ENCODE measurements around the gene KDM4B. TPM values are rescaled to one million over a fixed set of nuclear protein-coding genes. Genes with fewer than 3 reads are reported as not detected.

Gene KDM4B
- total and polyA plus RNA-seq, 2 of the 8 experiments (the other 6 are each of a cell fraction or from before 2014, with no cell fraction given), result 12.0 to 31.9 TPM

DNA sequence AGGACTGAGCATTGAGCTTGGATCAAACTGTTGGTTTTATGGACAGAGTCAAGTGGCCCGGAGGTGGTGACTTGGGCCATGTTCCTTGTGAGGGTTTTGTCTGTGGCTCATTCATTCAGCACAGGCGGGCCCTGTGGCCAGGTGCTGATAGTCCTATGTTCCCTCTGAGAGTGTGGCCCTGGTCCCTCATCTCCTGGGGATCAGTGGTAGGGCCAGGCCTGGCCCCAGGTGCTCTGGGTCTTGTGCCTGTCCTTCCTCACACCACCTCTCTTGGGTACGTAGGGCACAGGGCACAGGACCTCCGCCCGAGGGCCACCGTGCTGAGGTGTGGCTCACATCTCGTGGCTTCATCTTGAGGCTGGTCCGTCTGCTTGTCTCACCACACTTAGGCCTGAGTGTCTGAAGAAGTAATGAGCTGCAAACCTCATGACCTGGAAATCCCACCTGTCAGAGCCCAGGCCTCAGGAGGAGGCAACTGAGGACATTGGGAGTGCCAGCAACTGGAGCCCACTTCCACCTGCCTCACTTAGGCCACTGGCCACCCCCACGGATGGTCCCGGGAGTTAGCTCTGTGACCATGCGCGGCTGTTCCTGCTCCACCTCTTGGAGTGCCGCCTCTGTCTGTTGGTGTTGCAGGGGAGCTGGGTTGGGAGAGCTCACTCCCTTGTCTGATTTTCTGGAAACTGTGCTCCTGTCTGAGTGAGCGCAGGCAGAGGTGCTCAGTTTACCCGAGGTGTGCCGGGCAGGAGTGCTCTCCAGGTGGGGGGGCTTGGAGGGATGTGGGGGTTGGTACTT lies 53.4 kb downstream of the KDM4B start:
- CTCF ChIA-PET (ENCODE audit: partially characterized antibody), result interaction anchor here (0.5 to 12.0 kb wide), 11 partner anchors 8 to 380 kb away, joined by 3 to 175 read pairs (median 3); no protein-coding TSS in a partner anchor

More for the DNA sequence above, 53.4 kb downstream of the KDM4B start:
- no peak overlapping the region for H2BK5ac ChIP-seq (ENCODE audit: low read depth, low read length)
- H3K4ac ChIP-seq (replicated peaks; ENCODE audit: insufficient read length, low read depth, low read length), result peak overlapping the region; percentile 53
- POLR2A ChIA-PET (ENCODE audit: partially characterized antibody), result interaction anchor here (0.5 to 0.6 kb wide), 2 partner anchors 111 to 163 kb away, joined by 3 read pairs; no protein-coding TSS in a partner anchor
- no peak for DNase-seq (ENCODE audit: low read depth in 1 of 2, low spot score in 2 of 2)
- H3K36me3 ChIP-seq (ENCODE audit: control insufficient read depth in 2 of 4, insufficient read depth in 4 of 4, low read length in 3 of 4), result peaks cover 0 to 12% (median 6%) of the 10 kb centered on the region in 4 experiments; a peak in 5 of 8 replicates
- no peak overlapping the region for H3K9ac ChIP-seq (replicated peaks in 1 of 4; ENCODE audit: extremely low read depth in 1 of 4, low read depth in 3 of 4, low read length in 3 of 4)
- H2AFZ ChIP-seq (ENCODE audit: low read length), result no peak overlapping the region
- FAIRE-seq, result no peak
- no peaks in the 10 kb centered on the region for H3K27me3 ChIP-seq (replicated peaks in 1 of 4; ENCODE audit: control insufficient read depth in 3 of 4, extremely low read depth in 1 of 4, insufficient read depth in 3 of 4, low read length in 3 of 4)
- H3K79me2 ChIP-seq (ENCODE audit: control insufficient read depth in 1 of 2, insufficient read depth in 2 of 2, low read length in 2 of 2), result peaks cover 0 to 30% of the 10 kb centered on the region in 2 experiments; a peak in 1 of 4 replicates
- no peak overlapping the region for H2BK12ac ChIP-seq (ENCODE audit: low read depth, low read length)
- H3K56ac ChIP-seq (replicated peaks; ENCODE audit: insufficient read length, low read depth, low read length), result no peak overlapping the region
- H2BK20ac ChIP-seq (ENCODE audit: low read length), result no peak overlapping the region
- H2BK15ac ChIP-seq (ENCODE audit: low read length), result no peak overlapping the region
- peaks cover 16% of the 10 kb centered on the region; the same call in 1 of the 2 replicates for H3K23me2 ChIP-seq (ENCODE audit: low read depth, low read length)
- no peak overlapping the region for H4K8ac ChIP-seq (ENCODE audit: extremely low read depth, insufficient read depth, low read length)
- no peaks in the 10 kb centered on the region; a peak in 2 of 7 replicates for H3K4me1 ChIP-seq (replicated peaks in 1 of 4; ENCODE audit: control insufficient read depth in 3 of 4, insufficient read depth in 4 of 4, low read length in 3 of 4)
- H3K79me1 ChIP-seq (ENCODE audit: low read depth, low read length), result peaks cover 20% of the 10 kb centered on the region
- no peak overlapping the region for H3K4me2 ChIP-seq (ENCODE audit: insufficient read depth in 1 of 2, low read depth in 2 of 2, low read length in 2 of 2)
- TF ChIP-seq MAFK (IDR thresholded peaks at IDR 0.05; ENCODE audit: low read depth, low read length), result no peak
- no peak for TF ChIP-seq CREB1 (IDR thresholded peaks at IDR 0.05)
- TF ChIP-seq CBX5 (IDR thresholded peaks at IDR 0.05; ENCODE audit: low read depth, low read length), result no peak
- peaks cover 0 to 10% of the 10 kb centered on the region in 2 experiments; a peak in 2 of 4 replicates for H3K9me3 ChIP-seq (ENCODE audit: insufficient read depth in 2 of 2, low read depth in 1 of 2, low read length in 1 of 2)
- H4K91ac ChIP-seq (replicated peaks; ENCODE audit: insufficient read length, low read length), result peak overlapping the region; percentile 65
- no peak overlapping the region for H4K5ac ChIP-seq (ENCODE audit: insufficient read length, low read depth, low read length)
- no peak overlapping the region for H3K23ac ChIP-seq (ENCODE audit: insufficient read length)
- H2AK5ac ChIP-seq (ENCODE audit: low read depth, low read length), result no peak overlapping the region
- no peak overlapping the region for H3K4me3 ChIP-seq (ENCODE audit: extremely low read depth in 1 of 4, insufficient read depth in 2 of 4, low read depth in 3 of 4, low read length in 4 of 4)
- H3K14ac ChIP-seq (ENCODE audit: insufficient read length), result no peak overlapping the region
- peaks cover 4 to 5% of the 10 kb centered on the region in 2 experiments for H4K20me1 ChIP-seq (replicated peaks in 1 of 2; ENCODE audit: control insufficient read depth in 1 of 2, insufficient read depth in 2 of 2, low read length in 2 of 2)
- H2BK120ac ChIP-seq (replicated peaks; ENCODE audit: low read depth, low read length), result no peak overlapping the region
- WGBS, 2 experiments (ENCODE audit: extremely low coverage in 1 of 2, insufficient coverage in 1 of 2, insufficient read length in 1 of 2, insufficient replicate concordance in 2 of 2, low coverage in 1 of 2, low lambda C conversion rate in 2 of 2, missing lambda C conversion rate in 1 of 2), result 93% methylated on average over 13 of the region's 16 CpGs; no CpG with 5 or more reads in 1 of the 2 experiments
- H3K18ac ChIP-seq (ENCODE audit: extremely low read depth, low read length), result no peak overlapping the region
- no peak overlapping the region for H3K27ac ChIP-seq (ENCODE audit: low read depth, low read length)
